Heart left ventricle (tissue), 16 donors: ENCODE data around the gene RNF207. TPM values are rescaled to one million over a fixed set of nuclear protein-coding genes. Genes with fewer than 3 reads are reported as not detected.
A peak's percentile ranks its signal among the peaks of the same experiment; 100 is the strongest.
"Not testable (repeated sequence)": the region's sequence is repeated elsewhere in the genome, so short reads cannot be mapped to it uniquely, and the experiment has no call there.

Experiments used
- ATAC-seq, 4 donors: fragments of 200-7000 bp; cut with Tn5 transposase; one replicate each; pipeline ENCODE4 v1.9.1; 2020 to 2022; ENCODE audit warnings: moderate library complexity in 4 of 4, mild to moderate bottlenecking in 3 of 4, moderate number of reproducible peaks in 1 of 4
- DNase-seq, 5 donors: peaks; one replicate each; pipeline ENCODE4 v3.0.0-alpha.2; 2020
- H3K27ac ChIP-seq, 12 donors: fragments of 200-600 bp; sonication (generic) in 4 of 12; one replicate each; pipeline versions ENCODE4 v1.5.0 to v1.8.0; 2016 to 2022; ENCODE audit warnings: mild to moderate bottlenecking in 2 of 12
- H3K27me3 ChIP-seq, 9 donors: fragments of 200-600 bp; sonication (generic) in 2 of 9; one replicate each; pipeline versions ENCODE4 v1.5.1 to v1.8.0; 2016 to 2022; ENCODE audit warnings: mild to moderate bottlenecking in 3 of 9
- H3K36me3 ChIP-seq, 9 donors: fragments of 200-600 bp; sonication (generic) in 2 of 9; one replicate each; pipeline versions ENCODE4 v1.5.0 to v1.8.0; 2018 to 2022; ENCODE audit warnings: mild to moderate bottlenecking in 2 of 9
- H3K4me1 ChIP-seq, 12 donors: fragments of 200-600 bp; sonication (generic) in 4 of 12; one replicate each; pipeline versions ENCODE4 v1.5.0 to v1.8.0; 2016 to 2022; ENCODE audit warnings: mild to moderate bottlenecking in 3 of 12
- H3K4me3 ChIP-seq, 12 donors: fragments of 200-600 bp; sonication (generic) in 4 of 12; one replicate each; pipeline versions ENCODE4 v1.5.0 to v1.8.0; 2017 to 2022; ENCODE audit warnings: mild to moderate bottlenecking in 9 of 12, moderate library complexity in 4 of 12
- H3K9me3 ChIP-seq, 12 donors: fragments of 200-600 bp; sonication (generic) in 4 of 12; one replicate each; pipeline versions ENCODE4 v1.5.0 to v1.8.0; 2016 to 2022; ENCODE audit warnings: mild to moderate bottlenecking in 1 of 12
- CTCF ChIP-seq, 12 donors: fragments of 200-600 bp; sonication (generic) in 4 of 12; IDR thresholded peaks; one replicate each; pipeline versions ENCODE4 v1.5.0 to v1.8.0; 2018 to 2022; ENCODE audit warnings: antibody characterized with exemption in 12 of 12, mild to moderate bottlenecking in 5 of 12
- POLR2A ChIP-seq, 2 donors: fragments of 450-650 bp; IDR thresholded peaks; one replicate each; pipeline ENCODE4 v1.6.1; 2017; ENCODE audit warnings: antibody characterized with exemption in 2 of 2, mild to moderate bottlenecking in 2 of 2, moderate library complexity in 2 of 2
- WGBS, 4 donors: extraction: QIAGEN DNeasy Blood & Tissue Kit in 2 of 4; methylation state at CpG; one replicate each; pipeline versions ENCODE4 v1.1.5 to v1.1.7; 2013 to 2018; 5-methylcytosine and 5-hydroxymethylcytosine counted together
- intact Hi-C, 10 donors: fragments of 100-400 bp; cut with DNase I; formaldehyde crosslinking; loops; one replicate each; pipeline versions ENCODE4 v1.11.1 to v1.14.2; 2022
- polyA plus RNA-seq, 2 donors: library from polyadenylated mRNA; stranded (reverse); fragments of 200-250 nt; gene quantifications; one replicate each; pipeline ENCODE4 v1.2.3, GENCODE V29; 2013
- total RNA-seq, 9 donors: library from RNA; depleted of rRNA in 2 of 9; stranded (reverse); fragments of >200 nt in 2 of 9; fragmentation: NEBNext Ultra II Directional in 3 of 9; extraction: Animal tissue kit (Norgen Biotek cat#: 25700) in 3 of 9; gene quantifications; one replicate each; pipeline versions ENCODE4 v1.1.0 to v1.2.4, GENCODE V29; 2016 to 2023
- donor health status: ischemic (EF 13 %, LVEDD 7.1; RV severe dilation, severe dysfunction).
- donor health status: healthy with polysubstance abuse.
- donor health status: DM: no; HTN: yes; CAD: no.
- donor health status: DM: no; HTN: no; CAD: no.
- donor health status: ischemic (EF 25% LVEDD 6.9; RV normal size, moderate dysfunction).
- donor health status: ischemic (EF 25% LVEDD 5.7; RV mildly dilated, moderate dysfunction).
- donor health status: healthy.
- donor health status: DM: yes; HTN: yes; CAD: no.
- donor health status: ischemic (EF 35%, LVEDD 5.7; RV mildly dilated, moderate dysfunction).
- donor health status: nonischemic (EF 11% LVEDD 7.7; RV severe dilation, severe dysfunction).
- donor health status: DM: yes; HTN: yes; CAD: no.
- donor health status: PGD.
- donor health status: ischemic (EF 29% LVEDD 5.4; RV normal size, mild dysfunction).
- donor health status: nonischemic (EF 23%, LVEDD 6.1; RV moderate dilation, normal function).

RNF207 gene
- total and polyA plus RNA-seq, 11 donors = 10.6 to 126 (median 58.2) TPM

GRCh38 chr1:6211731-6212130, 5.8 kb downstream of the RNF207 start:
- no peak for TF ChIP-seq CTCF (IDR thresholded peaks at IDR 0.05)
- TF ChIP-seq POLR2A (IDR thresholded peaks at IDR 0.05) = no peak
- Histone ChIP-seq H3K27ac (no peak overlapping the region), H3K4me1 (peaks cover 0 to 42% (median 25%) of the 10 kb centered on the region in 12 donors), H3K4me3 (no peak overlapping the region), H3K9me3 (no peaks in the 10 kb centered on the region), H3K36me3 (peaks cover 0 to 64% (median 38%) of the 10 kb centered on the region in 9 donors), H3K27me3 (peaks cover 0 to 20% (median 0%) of the 10 kb centered on the region in 9 donors)
- intact Hi-C loops = no loop called here
- 85 to 96% (median 89%) methylated on average over 10 to 16 of the region's 16 CpGs for WGBS, 4 donors
- peak in 1 of 5 donors; percentile 6 for DNase-seq
- ATAC-seq = no peak

GRCh38 chr1:6212193-6212959, 6.5 kb downstream of the RNF207 start:
- intact Hi-C loops = no loop called here
- Histone ChIP-seq H3K4me1 (peaks cover 0 to 38% (median 22%) of the 10 kb centered on the region in 12 donors), H3K36me3 (peaks cover 0 to 71% (median 38%) of the 10 kb centered on the region in 9 donors), H3K27me3 (peaks cover 0 to 15% (median 0%) of the 10 kb centered on the region in 9 donors), H3K9me3 (no peaks in the 10 kb centered on the region), H3K27ac (no peak overlapping the region), H3K4me3 (no peak overlapping the region)
- 70 to 87% (median 75%) methylated on average over 18 to 20 of the region's 20 CpGs for WGBS, 4 donors
- DNase-seq (peak in 1 of 5 donors; percentile 17), ATAC-seq (no peak)
- TF ChIP-seq POLR2A (IDR thresholded peaks at IDR 0.05) = no peak
- no peak for TF ChIP-seq CTCF (IDR thresholded peaks at IDR 0.05)

- no peak for ATAC-seq
- WGBS, 4 donors = 76 to 82% (median 79%) methylated on average over 16 of the region's 16 CpGs
Observed at GRCh38 chr1:6218375-6219164, 12.7 kb downstream of the RNF207 start.

GRCh38 chr1:6219641-6220040, 13.7 kb downstream of the RNF207 start:
- DNase-seq, H3K4me3 ChIP-seq, ATAC-seq, intact Hi-C loops, H3K9me3 ChIP-seq, H3K27ac ChIP-seq, H3K27me3 ChIP-seq: not testable (repeated sequence)
- H3K36me3 ChIP-seq = peaks cover 0 to 81% (median 38%) of the 10 kb centered on the region in 9 donors
- 86 to 97% (median 91%) methylated on average over 11 of the region's 11 CpGs for WGBS, 4 donors
- peaks cover 0 to 34% (median 27%) of the 10 kb centered on the region in 12 donors for H3K4me1 ChIP-seq

More at GRCh38 chr1:6218375-6219164, 12.7 kb downstream of the RNF207 start:
- H3K4me1 ChIP-seq = peaks cover 0 to 24% (median 19%) of the 10 kb centered on the region in 12 donors
- no peak for DNase-seq
- intact Hi-C loops = no loop called here
- H3K27ac ChIP-seq = no peak overlapping the region
- H3K27me3 ChIP-seq = no peaks in the 10 kb centered on the region
- peaks cover 0 to 80% (median 28%) of the 10 kb centered on the region in 9 donors for H3K36me3 ChIP-seq
- no peaks in the 10 kb centered on the region for H3K9me3 ChIP-seq
- TF ChIP-seq CTCF (IDR thresholded peaks at IDR 0.05) (no peak), POLR2A (IDR thresholded peaks at IDR 0.05) (no peak)
- H3K4me3 ChIP-seq = no peak overlapping the region
